ENCODE results near the gene TMEM270. TPM values are rescaled to one million over a fixed set of nuclear protein-coding genes. Genes with fewer than 3 reads are reported as not detected.

TMEM270 gene
- total RNA-seq, result not detected in 2 replicates

GRCh38 chr7:73860859-73861258 is at the start of gene TMEM270:
TSS of gene TMEM270 (plus strand) at chr7:73861159. CDS start at chr7:73861195, 36 bp downstream.

GRCh38 chr7:73830681-73831583 is 30.0 kb upstream of the TMEM270 start, which contains the start of gene CLDN4:
TSS of gene CLDN4 (plus strand) at chr7:73830996. CDS start at chr7:73831202, 206 bp downstream.

GRCh38 chr7:73842067-73842976 is 18.6 kb upstream of the TMEM270 start, which contains the start of gene METTL27:
TSS of gene METTL27 (minus strand) at chr7:73842516. CDS start at chr7:73842140, 376 bp downstream.

Other genes starting within 250 kb of the TMEM270 start
- 2.3 TPM in 1 of 2 replicates, not detected in the other for gene MLXIPL, start 236.6 kb upstream of the TMEM270 start, total RNA-seq
- gene VPS37D, start 193.3 kb upstream of the TMEM270 start, total RNA-seq, result 5.4 and 5.8 TPM in 2 replicates
- 6.3 and 7.6 TPM in 2 replicates for gene DNAJC30, start 177.7 kb upstream of the TMEM270 start, total RNA-seq
- gene BUD23, start 177.6 kb upstream of the TMEM270 start, total RNA-seq, result 46.1 and 73.8 TPM in 2 replicates
- 2.5 and 9.3 TPM in 2 replicates for gene STX1A, start 141.5 kb upstream of the TMEM270 start, total RNA-seq
- gene ABHD11, start 122.4 kb upstream of the TMEM270 start, total RNA-seq, result 9.3 and 19.0 TPM in 2 replicates
- gene CLDN3, start 90.9 kb upstream of the TMEM270 start, total RNA-seq, result not detected in 2 replicates
- 3.2 and 5.2 TPM in 2 replicates for gene CLDN4, start 30.2 kb upstream of the TMEM270 start, total RNA-seq
- 8.1 and 11.4 TPM in 2 replicates for gene METTL27, start 18.6 kb upstream of the TMEM270 start, total RNA-seq
- 2.3 and 16.4 TPM in 2 replicates for gene ELN, start 167.0 kb downstream of the TMEM270 start, total RNA-seq
- 28.3 and 60.1 TPM in 2 replicates for gene LIMK1, start 222.6 kb downstream of the TMEM270 start, total RNA-seq

All from epithelial cell of alveolus of lung (primary cell).